ENCODE results near the gene CRELD1.

DNA sequence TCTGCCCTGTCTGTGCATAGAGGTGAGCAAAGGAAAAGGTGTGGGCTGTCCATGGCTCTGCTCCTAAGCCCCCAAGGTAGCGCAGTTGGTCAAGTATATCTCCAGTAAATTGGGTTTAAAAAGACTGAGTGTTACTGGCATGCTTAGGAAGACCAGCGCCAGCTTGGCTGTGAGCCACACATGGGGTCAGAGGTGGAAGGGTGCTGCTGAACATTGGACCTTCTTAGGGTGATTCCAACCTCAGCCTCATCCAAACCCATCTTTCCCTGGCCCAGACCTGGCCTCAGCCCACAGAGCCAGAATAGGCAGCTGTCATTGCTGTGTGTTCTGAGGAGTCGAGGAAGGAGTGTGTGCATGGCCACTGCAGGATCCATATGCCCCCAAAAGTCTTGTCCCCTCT is 25.3 kb upstream of the CRELD1 start:
- TF ChIP-seq ZNF570 (CRISPR knock-in tag; IDR thresholded peaks at IDR 0.05; ENCODE audit: borderline replicate concordance) (no peak), MIER2 (CRISPR knock-in tag; IDR thresholded peaks at IDR 0.05) (no peak), SP4 (CRISPR knock-in tag; IDR thresholded peaks at IDR 0.05) (no peak), HDAC6 (IDR thresholded peaks at IDR 0.05; ENCODE audit: low read depth, low read length) (no peak), ZNF839 (CRISPR knock-in tag; IDR thresholded peaks at IDR 0.05; ENCODE audit: borderline replicate concordance) (no peak), EZH2 (conservative IDR thresholded peaks at IDR 0.05; ENCODE audit: low read depth, low read length) (no peak), ZNF775 (CRISPR knock-in tag; IDR thresholded peaks at IDR 0.05; ENCODE audit: borderline replicate concordance) (no peak)
- TF ChIP-seq, protein P1, sequence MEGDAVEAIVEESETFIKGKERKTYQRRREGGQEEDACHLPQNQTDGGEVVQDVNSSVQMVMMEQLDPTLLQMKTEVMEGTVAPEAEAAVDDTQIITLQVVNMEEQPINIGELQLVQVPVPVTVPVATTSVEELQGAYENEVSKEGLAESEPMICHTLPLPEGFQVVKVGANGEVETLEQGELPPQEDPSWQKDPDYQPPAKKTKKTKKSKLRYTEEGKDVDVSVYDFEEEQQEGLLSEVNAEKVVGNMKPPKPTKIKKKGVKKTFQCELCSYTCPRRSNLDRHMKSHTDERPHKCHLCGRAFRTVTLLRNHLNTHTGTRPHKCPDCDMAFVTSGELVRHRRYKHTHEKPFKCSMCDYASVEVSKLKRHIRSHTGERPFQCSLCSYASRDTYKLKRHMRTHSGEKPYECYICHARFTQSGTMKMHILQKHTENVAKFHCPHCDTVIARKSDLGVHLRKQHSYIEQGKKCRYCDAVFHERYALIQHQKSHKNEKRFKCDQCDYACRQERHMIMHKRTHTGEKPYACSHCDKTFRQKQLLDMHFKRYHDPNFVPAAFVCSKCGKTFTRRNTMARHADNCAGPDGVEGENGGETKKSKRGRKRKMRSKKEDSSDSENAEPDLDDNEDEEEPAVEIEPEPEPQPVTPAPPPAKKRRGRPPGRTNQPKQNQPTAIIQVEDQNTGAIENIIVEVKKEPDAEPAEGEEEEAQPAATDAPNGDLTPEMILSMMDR (CRISPR knock-in tag; IDR thresholded peaks at IDR 0.05) = no peak
